Peyer's patch (tissue), 4 donors: ENCODE measurements around the gene PTPRM.

Source experiments
- POLR2A ChIP-seq, 2 donors: fragments of 450-650 bp; IDR thresholded peaks; one replicate each; pipeline ENCODE4 v1.5.1; 2017; ENCODE audit warnings: antibody characterized with exemption in 2 of 2, mild to moderate bottlenecking in 2 of 2, moderate library complexity in 2 of 2
- TF ChIP-seq, protein P1 (sequence below), 6 experiments: fragments of 450-650 bp in 4 of 6; fragments of 200-600 bp in 2 of 6; sonication (generic) in 1 of 6; IDR thresholded peaks; one replicate each; pipeline ENCODE4 v1.5.1; 2017 to 2019; ENCODE audit warnings: antibody characterized with exemption in 6 of 6, mild to moderate bottlenecking in 3 of 6, moderate library complexity in 1 of 6

DNA sequence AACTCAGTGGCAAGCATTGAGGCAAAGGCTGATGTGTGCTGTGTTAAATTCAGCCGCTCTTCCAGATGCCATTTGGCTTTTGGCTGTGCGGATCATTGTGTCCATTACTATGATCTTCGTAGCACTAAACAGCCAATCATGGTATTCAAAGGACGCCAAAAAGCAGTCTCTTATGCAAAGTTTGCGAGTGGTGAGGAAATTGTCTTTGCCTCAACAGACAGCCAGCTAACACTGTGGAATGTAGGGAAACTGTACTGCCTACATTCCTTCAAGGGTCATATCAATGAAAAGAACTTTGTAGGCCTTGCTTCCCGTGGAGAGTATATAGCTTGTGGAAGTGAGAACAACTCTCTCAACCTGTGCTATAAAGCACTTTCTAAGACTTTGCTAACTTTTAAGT lies 846.6 kb downstream of the PTPRM start:
- no peak for TF ChIP-seq POLR2A (IDR thresholded peaks at IDR 0.05)
- TF ChIP-seq, protein P1, sequence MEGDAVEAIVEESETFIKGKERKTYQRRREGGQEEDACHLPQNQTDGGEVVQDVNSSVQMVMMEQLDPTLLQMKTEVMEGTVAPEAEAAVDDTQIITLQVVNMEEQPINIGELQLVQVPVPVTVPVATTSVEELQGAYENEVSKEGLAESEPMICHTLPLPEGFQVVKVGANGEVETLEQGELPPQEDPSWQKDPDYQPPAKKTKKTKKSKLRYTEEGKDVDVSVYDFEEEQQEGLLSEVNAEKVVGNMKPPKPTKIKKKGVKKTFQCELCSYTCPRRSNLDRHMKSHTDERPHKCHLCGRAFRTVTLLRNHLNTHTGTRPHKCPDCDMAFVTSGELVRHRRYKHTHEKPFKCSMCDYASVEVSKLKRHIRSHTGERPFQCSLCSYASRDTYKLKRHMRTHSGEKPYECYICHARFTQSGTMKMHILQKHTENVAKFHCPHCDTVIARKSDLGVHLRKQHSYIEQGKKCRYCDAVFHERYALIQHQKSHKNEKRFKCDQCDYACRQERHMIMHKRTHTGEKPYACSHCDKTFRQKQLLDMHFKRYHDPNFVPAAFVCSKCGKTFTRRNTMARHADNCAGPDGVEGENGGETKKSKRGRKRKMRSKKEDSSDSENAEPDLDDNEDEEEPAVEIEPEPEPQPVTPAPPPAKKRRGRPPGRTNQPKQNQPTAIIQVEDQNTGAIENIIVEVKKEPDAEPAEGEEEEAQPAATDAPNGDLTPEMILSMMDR (IDR thresholded peaks at IDR 0.05): no peak
